ENCODE data around the gene NRG3.

Gene NRG3

DNA sequence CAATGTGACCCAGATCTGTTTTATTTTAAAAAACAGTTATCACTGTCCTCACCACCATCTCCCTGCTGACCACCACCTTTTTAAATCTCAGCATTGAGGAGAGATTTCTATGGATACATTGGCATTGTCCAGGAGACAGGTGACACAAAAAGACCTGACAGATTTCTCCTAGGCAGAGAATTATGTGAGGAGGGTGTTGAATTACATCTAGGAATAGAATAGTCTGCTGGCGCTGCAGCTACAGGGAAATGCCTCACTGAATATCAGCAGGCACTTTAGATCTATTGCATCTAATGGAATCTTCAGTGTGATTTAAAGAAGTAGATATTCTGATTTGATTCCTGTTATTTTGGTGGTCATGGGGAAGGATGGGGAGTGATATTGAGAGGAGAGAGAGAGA, 593.5 kb downstream of the NRG3 start:
- H3K4me3 ChIP-seq (replicated peaks; ENCODE audit: insufficient read depth, low read length), result no peak overlapping the region
- no peak for DNase-seq (ENCODE audit: low read depth in 1 of 2, low spot score in 1 of 2)
- H3K27me3 ChIP-seq (ENCODE audit: insufficient read depth, poor library complexity, severe bottlenecking), result no peaks in the 10 kb centered on the region
- no peak overlapping the region for H3K27ac ChIP-seq (replicated peaks)
- no peak for TF ChIP-seq GABPA (IDR thresholded peaks at IDR 0.05; ENCODE audit: low read depth)
- TF ChIP-seq, protein P1, sequence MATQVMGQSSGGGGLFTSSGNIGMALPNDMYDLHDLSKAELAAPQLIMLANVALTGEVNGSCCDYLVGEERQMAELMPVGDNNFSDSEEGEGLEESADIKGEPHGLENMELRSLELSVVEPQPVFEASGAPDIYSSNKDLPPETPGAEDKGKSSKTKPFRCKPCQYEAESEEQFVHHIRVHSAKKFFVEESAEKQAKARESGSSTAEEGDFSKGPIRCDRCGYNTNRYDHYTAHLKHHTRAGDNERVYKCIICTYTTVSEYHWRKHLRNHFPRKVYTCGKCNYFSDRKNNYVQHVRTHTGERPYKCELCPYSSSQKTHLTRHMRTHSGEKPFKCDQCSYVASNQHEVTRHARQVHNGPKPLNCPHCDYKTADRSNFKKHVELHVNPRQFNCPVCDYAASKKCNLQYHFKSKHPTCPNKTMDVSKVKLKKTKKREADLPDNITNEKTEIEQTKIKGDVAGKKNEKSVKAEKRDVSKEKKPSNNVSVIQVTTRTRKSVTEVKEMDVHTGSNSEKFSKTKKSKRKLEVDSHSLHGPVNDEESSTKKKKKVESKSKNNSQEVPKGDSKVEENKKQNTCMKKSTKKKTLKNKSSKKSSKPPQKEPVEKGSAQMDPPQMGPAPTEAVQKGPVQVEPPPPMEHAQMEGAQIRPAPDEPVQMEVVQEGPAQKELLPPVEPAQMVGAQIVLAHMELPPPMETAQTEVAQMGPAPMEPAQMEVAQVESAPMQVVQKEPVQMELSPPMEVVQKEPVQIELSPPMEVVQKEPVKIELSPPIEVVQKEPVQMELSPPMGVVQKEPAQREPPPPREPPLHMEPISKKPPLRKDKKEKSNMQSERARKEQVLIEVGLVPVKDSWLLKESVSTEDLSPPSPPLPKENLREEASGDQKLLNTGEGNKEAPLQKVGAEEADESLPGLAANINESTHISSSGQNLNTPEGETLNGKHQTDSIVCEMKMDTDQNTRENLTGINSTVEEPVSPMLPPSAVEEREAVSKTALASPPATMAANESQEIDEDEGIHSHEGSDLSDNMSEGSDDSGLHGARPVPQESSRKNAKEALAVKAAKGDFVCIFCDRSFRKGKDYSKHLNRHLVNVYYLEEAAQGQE (IDR thresholded peaks at IDR 0.05; ENCODE audit: insufficient replicate concordance, low read depth), result no peak
- TF ChIP-seq, protein P2, sequence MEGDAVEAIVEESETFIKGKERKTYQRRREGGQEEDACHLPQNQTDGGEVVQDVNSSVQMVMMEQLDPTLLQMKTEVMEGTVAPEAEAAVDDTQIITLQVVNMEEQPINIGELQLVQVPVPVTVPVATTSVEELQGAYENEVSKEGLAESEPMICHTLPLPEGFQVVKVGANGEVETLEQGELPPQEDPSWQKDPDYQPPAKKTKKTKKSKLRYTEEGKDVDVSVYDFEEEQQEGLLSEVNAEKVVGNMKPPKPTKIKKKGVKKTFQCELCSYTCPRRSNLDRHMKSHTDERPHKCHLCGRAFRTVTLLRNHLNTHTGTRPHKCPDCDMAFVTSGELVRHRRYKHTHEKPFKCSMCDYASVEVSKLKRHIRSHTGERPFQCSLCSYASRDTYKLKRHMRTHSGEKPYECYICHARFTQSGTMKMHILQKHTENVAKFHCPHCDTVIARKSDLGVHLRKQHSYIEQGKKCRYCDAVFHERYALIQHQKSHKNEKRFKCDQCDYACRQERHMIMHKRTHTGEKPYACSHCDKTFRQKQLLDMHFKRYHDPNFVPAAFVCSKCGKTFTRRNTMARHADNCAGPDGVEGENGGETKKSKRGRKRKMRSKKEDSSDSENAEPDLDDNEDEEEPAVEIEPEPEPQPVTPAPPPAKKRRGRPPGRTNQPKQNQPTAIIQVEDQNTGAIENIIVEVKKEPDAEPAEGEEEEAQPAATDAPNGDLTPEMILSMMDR (IDR thresholded peaks at IDR 0.05; ENCODE audit: insufficient read depth, low read length), result no peak

DNA sequence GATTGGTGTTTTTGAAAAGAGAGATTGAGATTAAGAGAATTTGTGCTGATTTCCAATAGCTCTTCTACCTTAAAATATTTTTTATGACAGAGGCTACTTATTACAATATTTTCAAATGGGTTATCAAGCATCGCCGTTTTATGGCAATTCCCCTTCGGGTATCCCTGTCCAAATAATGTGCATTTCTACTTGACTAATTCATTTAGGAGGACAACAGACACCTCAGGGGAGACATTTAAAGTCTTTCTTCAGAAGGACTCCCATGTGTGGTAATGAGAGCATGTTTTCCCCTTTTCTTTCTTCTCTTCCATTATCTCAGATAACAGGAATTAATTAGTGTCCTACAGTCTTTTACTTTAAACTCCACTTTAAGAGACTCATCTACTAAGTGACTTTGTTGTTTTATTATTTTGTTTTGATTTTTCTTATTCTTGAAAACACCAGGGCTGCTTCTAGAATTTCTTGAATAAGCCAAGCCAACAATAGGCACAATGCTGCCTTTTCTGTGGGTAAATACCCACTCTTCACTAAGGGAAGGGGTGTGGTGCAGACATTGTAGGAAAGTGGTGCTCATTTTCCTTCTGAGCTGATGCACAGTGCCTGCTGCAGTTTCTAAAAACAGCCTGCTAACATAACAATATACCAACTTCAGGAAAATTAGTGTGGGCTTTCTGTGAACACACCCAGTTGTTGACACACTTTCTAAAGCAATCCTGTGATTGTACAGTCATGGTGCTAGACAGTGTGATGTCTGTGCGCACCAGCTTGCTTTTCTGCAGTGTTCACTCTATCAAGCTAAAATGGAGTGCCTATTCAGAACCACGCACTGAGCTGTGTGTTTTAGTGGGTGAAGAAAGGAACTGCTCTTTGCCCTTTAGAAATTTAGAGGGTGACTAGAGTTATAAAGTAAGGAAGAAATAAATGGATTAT, 597.7 kb downstream of the NRG3 start:
- Histone ChIP-seq H3K27ac (replicated peaks) (no peak overlapping the region), H3K4me3 (replicated peaks; ENCODE audit: insufficient read depth, low read length) (no peak overlapping the region), H3K27me3 (ENCODE audit: insufficient read depth, poor library complexity, severe bottlenecking) (no peaks in the 10 kb centered on the region)
- TF ChIP-seq, protein P2 (IDR thresholded peaks at IDR 0.05; ENCODE audit: insufficient read depth, low read length), result no peak
- TF ChIP-seq POLR2AphosphoS5 (IDR thresholded peaks at IDR 0.05; ENCODE audit: low read depth) (no peak), SPI1 (IDR thresholded peaks at IDR 0.05; ENCODE audit: borderline replicate concordance, low read depth) (no peak)
- TF ChIP-seq, protein P1 (IDR thresholded peaks at IDR 0.05; ENCODE audit: insufficient replicate concordance, low read depth), result no peak
- no peak for DNase-seq (ENCODE audit: low read depth in 1 of 2, low spot score in 1 of 2)

DNA sequence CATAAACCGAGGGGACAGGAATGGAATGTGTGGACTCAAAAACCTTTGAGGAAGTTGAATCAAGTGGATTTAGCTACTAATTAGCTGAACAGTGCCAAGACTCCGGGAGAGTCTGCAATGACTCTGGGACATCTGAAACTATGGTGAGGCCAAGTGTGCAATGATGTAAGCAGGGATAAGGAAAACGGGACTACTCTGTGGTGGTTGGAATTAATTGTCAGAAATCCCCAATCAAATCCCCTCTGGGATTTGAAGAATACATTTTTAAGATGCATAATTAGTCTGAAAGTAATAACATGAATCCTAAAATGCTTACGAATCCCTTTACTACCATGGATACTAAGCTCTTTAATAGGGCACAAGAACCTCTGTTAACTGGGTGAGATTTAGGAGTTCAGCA, 602.8 kb downstream of the NRG3 start:
- H3K27me3 ChIP-seq (ENCODE audit: insufficient read depth, poor library complexity, severe bottlenecking), result no peaks in the 10 kb centered on the region
- no peak overlapping the region for H3K4me3 ChIP-seq (replicated peaks; ENCODE audit: insufficient read depth, low read length)
- TF ChIP-seq POLR2AphosphoS5 (IDR thresholded peaks at IDR 0.05; ENCODE audit: low read depth), result no peak
- TF ChIP-seq, protein P2 (IDR thresholded peaks at IDR 0.05; ENCODE audit: insufficient read depth, low read length), result no peak
- no peak for TF ChIP-seq SPI1 (IDR thresholded peaks at IDR 0.05; ENCODE audit: borderline replicate concordance, low read depth)
- TF ChIP-seq GABPA (IDR thresholded peaks at IDR 0.05; ENCODE audit: low read depth), result no peak
- TF ChIP-seq, protein P1 (IDR thresholded peaks at IDR 0.05; ENCODE audit: insufficient replicate concordance, low read depth), result no peak

More for the DNA sequence above, 602.8 kb downstream of the NRG3 start:
- no peak overlapping the region for H3K27ac ChIP-seq (replicated peaks)
- no peak for DNase-seq (ENCODE audit: low read depth in 1 of 2, low spot score in 1 of 2)
